ENCODE data around the gene EPS8L1. TPM values are rescaled to one million over a fixed set of nuclear protein-coding genes. Genes with fewer than 3 reads are reported as not detected.

EPS8L1 gene
- total RNA-seq, 1 experiment from 2014 or later: 62.1 TPM

DNA sequence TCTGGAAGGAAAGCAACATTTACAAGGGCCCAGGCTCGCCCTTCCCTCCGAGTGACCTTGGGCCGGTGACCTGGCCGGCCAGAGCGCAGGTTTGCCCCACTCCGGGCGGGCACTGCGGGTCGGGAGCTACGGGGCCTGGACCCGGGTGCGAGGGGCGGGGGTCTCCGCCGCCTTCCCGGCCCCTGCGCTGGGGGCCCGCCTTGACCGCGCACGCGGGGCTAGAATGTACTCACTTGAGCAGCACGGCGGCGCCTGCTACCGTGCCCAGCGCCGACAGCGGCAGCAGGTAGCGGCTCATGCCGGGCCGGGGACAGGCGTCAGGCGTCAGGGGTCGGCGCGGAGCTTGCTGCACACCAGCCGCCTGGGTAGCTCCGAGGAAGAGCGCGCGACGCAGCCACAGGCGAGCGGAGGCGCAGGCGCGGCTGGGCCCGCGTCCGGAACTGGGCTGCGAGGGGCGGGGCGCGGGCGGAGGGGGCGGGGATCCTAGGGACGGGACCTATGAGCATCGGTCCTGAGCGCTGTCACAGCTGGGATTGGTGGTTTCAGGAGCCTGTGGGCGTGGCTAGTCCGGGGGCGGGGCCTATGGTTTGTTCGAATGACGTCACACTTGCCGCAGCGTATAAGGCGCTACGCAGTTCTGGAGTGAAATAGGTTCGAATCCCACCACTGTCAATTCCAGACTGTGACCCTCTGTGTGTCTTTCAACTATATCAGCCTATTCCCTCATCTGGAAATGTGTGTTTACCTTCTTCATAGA, 12.8 kb upstream of the EPS8L1 start, which contains the start of gene RDH13:
RDH13 (minus strand) TSS at position 414 of the 757 bp plus-strand sequence; CDS start at position 298, 116 bp downstream.
- H3K27me3 ChIP-seq (ENCODE audit: insufficient read depth, low read length): no peaks in the 10 kb centered on the region
- intact Hi-C loops (cut with micrococcal nuclease): no loop called here
- H3K9me3 ChIP-seq (ENCODE audit: control insufficient read depth in 1 of 2, insufficient read depth in 1 of 2, low read depth in 1 of 2, low read length in 2 of 2): no peaks in the 10 kb centered on the region
- peak within 1 kb of the TSS; percentile 96 for H3K4me2 ChIP-seq (ENCODE audit: low read length)
- peaks cover 4 to 14% of the 10 kb centered on the region in 2 experiments; a peak in 2 of 4 replicates for H3K4me1 ChIP-seq (ENCODE audit: control insufficient read depth in 1 of 2, insufficient read depth in 2 of 2, low read length in 2 of 2)
- H3K36me3 ChIP-seq (ENCODE audit: control insufficient read depth in 1 of 2, insufficient read depth in 2 of 2, low read length in 2 of 2): peaks cover 5 to 15% of the 10 kb centered on the region in 2 experiments; a peak in 3 of 4 replicates
- no TSS peak for BruUV-seq (replicated peaks)
- H3K9ac ChIP-seq (ENCODE audit: low read length): peak within 1 kb of the TSS; percentile 94
- peak within 1 kb of the TSS; percentile 88 for H3K27ac ChIP-seq (ENCODE audit: low read depth, low read length)
- ChIA-PET POLR2A (interaction anchor here (0.7 to 1.3 kb wide), 4 partner anchors 12 to 57 kb away, joined by 3 to 5 read pairs (median 4); no protein-coding TSS in a partner anchor), RAD21 (ENCODE audit: low non-redundant PET in 1 of 2, low total read pairs in 2 of 2, uncharacterized antibody in 2 of 2, unreplicated experiment in 2 of 2) (no interaction called here), CTCF (interaction anchor here (0.8 to 1.6 kb wide), 3 partner anchors 17 to 569 kb away, joined by 3 to 4 read pairs (median 3); no protein-coding TSS in a partner anchor)
- H3K9me2 ChIP-seq (ENCODE audit: insufficient read depth): no peaks in the 10 kb centered on the region
- H4K20me1 ChIP-seq (ENCODE audit: insufficient read depth): no peaks in the 10 kb centered on the region
- H3K4me3 ChIP-seq (replicated peaks in 1 of 2; ENCODE audit: low read depth in 1 of 2, low read length in 2 of 2): peak within 1 kb of the TSS; percentile 57 to 78
- DNase-seq (ENCODE audit: low read depth, low spot score) (peak; percentile 96), ATAC-seq (peak; percentile 97)
- peaks cover 47% of the 10 kb centered on the region for H3K79me2 ChIP-seq (ENCODE audit: insufficient read depth, low read length)
- H2AFZ ChIP-seq (ENCODE audit: low read depth, low read length, poor library complexity, severe bottlenecking): no peak within 1 kb of the TSS
- no peak for TF ChIP-seq FOSL1 (IDR thresholded peaks at IDR 0.05; ENCODE audit: low read depth)
- no peak for TF ChIP-seq REST (IDR thresholded peaks at IDR 0.05; ENCODE audit: low read depth)
- TF ChIP-seq SIN3A (IDR thresholded peaks at IDR 0.05; ENCODE audit: low read depth): 0 out of 2 replicates have a peak, but pooled peaks have one; percentile 53
- TF ChIP-seq TCF7L2 (IDR thresholded peaks at IDR 0.05; ENCODE audit: borderline replicate concordance, extremely low read depth, insufficient read depth, insufficient read length): no peak
- no peak for TF ChIP-seq EZH2 (IDR thresholded peaks at IDR 0.05)
- peak; percentile 72; the same call in 1 of the 2 replicates for TF ChIP-seq CBX3 (IDR thresholded peaks at IDR 0.05; ENCODE audit: low read depth)
- peak; percentile 70; the same call in 1 of the 2 replicates for TF ChIP-seq ZFX (IDR thresholded peaks at IDR 0.05)
- TF ChIP-seq RAD21 (IDR thresholded peaks at IDR 0.05; ENCODE audit: low read depth): no peak
- TF ChIP-seq EZH2phosphoT487 (IDR thresholded peaks at IDR 0.05; ENCODE audit: borderline replicate concordance): no peak
- 0 out of 2 replicates have a peak, but pooled peaks have one; percentile 14 for TF ChIP-seq JUND (IDR thresholded peaks at IDR 0.05)
- TF ChIP-seq SRF (IDR thresholded peaks at IDR 0.05; ENCODE audit: low read depth): peak; percentile 57; the same call in 1 of the 2 replicates
- TF ChIP-seq POLR2A (IDR thresholded peaks at IDR 0.05; ENCODE audit: borderline replicate concordance, extremely low read depth, insufficient read depth, insufficient read length): peak; percentile 66
- TF ChIP-seq EGR1 (IDR thresholded peaks at IDR 0.05; ENCODE audit: low read depth): peak; percentile 60; the same call in 1 of the 2 replicates
- no peak; the same call in 1 of the 2 replicates for TF ChIP-seq MAX (IDR thresholded peaks at IDR 0.05)
- TF ChIP-seq ATF3 (IDR thresholded peaks at IDR 0.05): no peak
- no peak for TF ChIP-seq ZNF274 (IDR thresholded peaks at IDR 0.05; ENCODE audit: low read depth, low read length)
- TF ChIP-seq, protein P1, sequence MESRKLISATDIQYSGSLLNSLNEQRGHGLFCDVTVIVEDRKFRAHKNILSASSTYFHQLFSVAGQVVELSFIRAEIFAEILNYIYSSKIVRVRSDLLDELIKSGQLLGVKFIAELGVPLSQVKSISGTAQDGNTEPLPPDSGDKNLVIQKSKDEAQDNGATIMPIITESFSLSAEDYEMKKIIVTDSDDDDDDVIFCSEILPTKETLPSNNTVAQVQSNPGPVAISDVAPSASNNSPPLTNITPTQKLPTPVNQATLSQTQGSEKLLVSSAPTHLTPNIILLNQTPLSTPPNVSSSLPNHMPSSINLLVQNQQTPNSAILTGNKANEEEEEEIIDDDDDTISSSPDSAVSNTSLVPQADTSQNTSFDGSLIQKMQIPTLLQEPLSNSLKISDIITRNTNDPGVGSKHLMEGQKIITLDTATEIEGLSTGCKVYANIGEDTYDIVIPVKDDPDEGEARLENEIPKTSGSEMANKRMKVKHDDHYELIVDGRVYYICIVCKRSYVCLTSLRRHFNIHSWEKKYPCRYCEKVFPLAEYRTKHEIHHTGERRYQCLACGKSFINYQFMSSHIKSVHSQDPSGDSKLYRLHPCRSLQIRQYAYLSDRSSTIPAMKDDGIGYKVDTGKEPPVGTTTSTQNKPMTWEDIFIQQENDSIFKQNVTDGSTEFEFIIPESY (IDR thresholded peaks at IDR 0.05; ENCODE audit: extremely low read depth, insufficient replicate concordance, low read length): no peak
- peak; percentile 79 for TF ChIP-seq SP1 (IDR thresholded peaks at IDR 0.05; ENCODE audit: low read depth)
- no peak for TF ChIP-seq CEBPB (IDR thresholded peaks at IDR 0.05; ENCODE audit: low read depth)
- TF ChIP-seq YY1 (IDR thresholded peaks at IDR 0.05; ENCODE audit: extremely low read depth, insufficient replicate concordance, low read depth, low read length): no peak
- TF ChIP-seq ELF1 (IDR thresholded peaks at IDR 0.05; ENCODE audit: borderline replicate concordance, low read depth): no peak
- TF ChIP-seq POLR2AphosphoS5 (IDR thresholded peaks at IDR 0.05; ENCODE audit: low read depth, low read length): peak; percentile 89

Measured in HCT116 (cell line).